Measurements from ENCODE around the gene AOC1. TPM values are rescaled to one million over a fixed set of nuclear protein-coding genes. Genes with fewer than 3 reads are reported as not detected.

AOC1 gene
- total RNA-seq, 1 donor from 2014 or later: not detected

DNA sequence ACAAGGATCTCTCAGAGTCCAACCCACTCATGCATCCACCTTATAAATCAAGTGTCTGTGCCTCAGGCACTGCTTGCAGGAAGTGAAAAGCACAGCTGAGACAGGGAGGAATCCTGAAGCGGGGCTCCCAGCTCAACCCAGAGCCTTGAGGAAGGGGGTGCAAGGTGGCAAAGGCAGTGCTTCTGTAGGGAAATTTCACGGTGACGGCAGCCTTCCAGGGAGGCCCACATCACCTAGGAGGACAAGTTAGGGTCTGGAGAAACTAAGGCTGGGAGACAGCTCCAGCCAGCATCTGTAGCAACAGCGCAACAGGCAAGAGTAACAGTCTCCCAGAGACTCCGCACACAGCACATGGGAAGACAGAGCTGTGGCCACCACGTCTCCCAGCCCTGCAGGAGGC, 2.7 kb downstream of the AOC1 start:
- TF ChIP-seq, protein P1, sequence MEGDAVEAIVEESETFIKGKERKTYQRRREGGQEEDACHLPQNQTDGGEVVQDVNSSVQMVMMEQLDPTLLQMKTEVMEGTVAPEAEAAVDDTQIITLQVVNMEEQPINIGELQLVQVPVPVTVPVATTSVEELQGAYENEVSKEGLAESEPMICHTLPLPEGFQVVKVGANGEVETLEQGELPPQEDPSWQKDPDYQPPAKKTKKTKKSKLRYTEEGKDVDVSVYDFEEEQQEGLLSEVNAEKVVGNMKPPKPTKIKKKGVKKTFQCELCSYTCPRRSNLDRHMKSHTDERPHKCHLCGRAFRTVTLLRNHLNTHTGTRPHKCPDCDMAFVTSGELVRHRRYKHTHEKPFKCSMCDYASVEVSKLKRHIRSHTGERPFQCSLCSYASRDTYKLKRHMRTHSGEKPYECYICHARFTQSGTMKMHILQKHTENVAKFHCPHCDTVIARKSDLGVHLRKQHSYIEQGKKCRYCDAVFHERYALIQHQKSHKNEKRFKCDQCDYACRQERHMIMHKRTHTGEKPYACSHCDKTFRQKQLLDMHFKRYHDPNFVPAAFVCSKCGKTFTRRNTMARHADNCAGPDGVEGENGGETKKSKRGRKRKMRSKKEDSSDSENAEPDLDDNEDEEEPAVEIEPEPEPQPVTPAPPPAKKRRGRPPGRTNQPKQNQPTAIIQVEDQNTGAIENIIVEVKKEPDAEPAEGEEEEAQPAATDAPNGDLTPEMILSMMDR (IDR thresholded peaks at IDR 0.05; ENCODE audit: partially characterized antibody, unreplicated experiment): no peak
- H3K27ac Mint-ChIP-seq (ENCODE audit: unreplicated experiment): no peak overlapping the region
- no peak for DNase-seq
- peaks cover 2% of the 10 kb centered on the region for H3K9me3 Mint-ChIP-seq (ENCODE audit: unreplicated experiment)
- H3K4me1 Mint-ChIP-seq (ENCODE audit: low read depth, unreplicated experiment): no peaks in the 10 kb centered on the region
- no peak overlapping the region for H3K4me3 Mint-ChIP-seq (ENCODE audit: unreplicated experiment)
- no peaks in the 10 kb centered on the region for H3K36me3 Mint-ChIP-seq (ENCODE audit: unreplicated experiment)
- H3K27me3 Mint-ChIP-seq (ENCODE audit: unreplicated experiment): peaks cover 5% of the 10 kb centered on the region

DNA sequence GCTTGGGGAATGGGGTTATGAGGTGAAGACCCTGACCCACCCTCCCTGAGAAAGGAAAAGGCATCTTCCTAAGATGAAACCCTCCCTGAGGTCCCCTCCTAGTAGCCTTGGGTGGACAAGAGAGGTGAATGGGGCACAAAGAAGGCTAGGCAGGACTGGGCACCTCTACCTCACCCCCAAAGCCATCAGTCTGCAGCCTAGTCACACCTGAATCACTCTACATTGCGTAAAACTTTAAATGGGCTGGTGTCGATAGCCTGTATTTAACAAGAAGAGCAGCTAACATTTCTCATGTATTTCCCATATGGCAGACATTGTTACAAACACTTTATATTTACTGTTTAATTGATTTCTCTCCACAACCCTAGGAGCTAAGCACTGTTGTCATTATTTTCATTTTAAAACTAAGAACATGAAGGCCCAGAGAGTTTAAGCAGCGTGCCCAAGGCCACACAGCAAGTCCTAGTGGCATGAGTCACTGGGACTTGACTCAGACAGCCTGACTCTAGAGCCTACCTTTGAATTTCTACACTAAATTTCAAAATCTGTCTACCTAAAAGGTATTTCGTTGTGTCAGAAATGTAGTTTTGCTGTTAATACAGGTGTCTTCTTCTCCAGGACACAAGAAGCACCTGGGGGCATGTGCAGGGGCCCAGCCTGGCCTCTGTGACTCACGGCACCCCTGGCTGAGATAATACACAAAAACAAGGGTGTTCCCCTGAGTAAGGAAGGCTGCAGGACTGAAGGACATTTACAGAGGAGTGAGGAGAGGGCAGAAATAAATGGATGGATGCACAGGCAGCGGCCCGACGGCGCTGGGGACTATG, 3.4 kb downstream of the AOC1 start:
- TF ChIP-seq, protein P1 (IDR thresholded peaks at IDR 0.05; ENCODE audit: partially characterized antibody, unreplicated experiment): no peak
- no peak overlapping the region for H3K4me3 Mint-ChIP-seq (ENCODE audit: unreplicated experiment)
- no peaks in the 10 kb centered on the region for H3K36me3 Mint-ChIP-seq (ENCODE audit: unreplicated experiment)
- peaks cover under 1% of the 10 kb centered on the region for H3K9me3 Mint-ChIP-seq (ENCODE audit: unreplicated experiment)
- H3K27me3 Mint-ChIP-seq (ENCODE audit: unreplicated experiment): peaks cover 5% of the 10 kb centered on the region
- no peak overlapping the region for H3K27ac Mint-ChIP-seq (ENCODE audit: unreplicated experiment)
- H3K4me1 Mint-ChIP-seq (ENCODE audit: low read depth, unreplicated experiment): no peaks in the 10 kb centered on the region
- DNase-seq: no peak

DNA sequence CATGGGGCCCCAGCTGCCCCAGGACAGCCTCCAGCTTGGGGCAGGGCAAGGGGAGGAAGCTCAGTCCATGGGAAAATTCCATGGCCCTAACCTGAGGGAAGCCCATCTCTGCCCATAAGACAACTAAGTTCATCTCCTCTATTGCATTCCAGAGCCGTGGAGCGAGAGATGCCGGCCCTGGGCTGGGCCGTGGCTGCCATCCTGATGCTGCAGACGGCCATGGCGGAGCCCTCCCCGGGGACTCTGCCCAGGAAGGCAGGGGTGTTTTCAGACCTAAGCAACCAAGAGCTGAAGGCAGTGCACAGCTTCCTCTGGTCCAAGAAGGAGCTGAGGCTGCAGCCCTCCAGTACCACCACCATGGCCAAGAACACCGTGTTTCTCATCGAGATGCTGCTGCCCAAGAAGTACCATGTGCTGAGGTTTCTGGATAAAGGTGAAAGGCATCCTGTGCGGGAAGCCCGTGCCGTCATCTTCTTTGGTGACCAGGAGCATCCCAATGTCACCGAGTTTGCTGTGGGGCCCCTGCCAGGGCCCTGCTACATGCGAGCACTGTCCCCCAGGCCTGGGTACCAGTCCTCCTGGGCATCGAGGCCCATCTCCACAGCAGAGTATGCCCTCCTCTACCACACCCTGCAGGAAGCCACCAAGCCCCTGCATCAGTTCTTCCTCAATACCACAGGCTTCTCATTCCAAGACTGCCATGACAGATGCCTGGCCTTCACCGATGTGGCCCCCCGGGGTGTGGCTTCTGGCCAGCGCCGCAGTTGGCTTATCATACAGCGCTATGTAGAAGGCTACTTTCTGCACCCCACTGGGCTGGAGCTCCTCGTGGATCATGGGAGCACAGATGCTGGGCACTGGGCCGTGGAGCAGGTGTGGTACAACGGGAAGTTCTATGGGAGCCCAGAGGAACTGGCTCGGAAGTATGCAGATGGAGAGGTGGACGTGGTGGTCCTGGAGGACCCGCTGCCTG, 4.3 kb downstream of the AOC1 start:
- no peaks in the 10 kb centered on the region for H3K4me1 Mint-ChIP-seq (ENCODE audit: low read depth, unreplicated experiment)
- TF ChIP-seq, protein P1 (IDR thresholded peaks at IDR 0.05; ENCODE audit: partially characterized antibody, unreplicated experiment): no peak
- peaks cover 4% of the 10 kb centered on the region for H3K27me3 Mint-ChIP-seq (ENCODE audit: unreplicated experiment)
- DNase-seq: no peak
- no peak overlapping the region for H3K4me3 Mint-ChIP-seq (ENCODE audit: unreplicated experiment)
- no peak overlapping the region for H3K27ac Mint-ChIP-seq (ENCODE audit: unreplicated experiment)
- H3K9me3 Mint-ChIP-seq (ENCODE audit: unreplicated experiment): no peaks in the 10 kb centered on the region
- H3K36me3 Mint-ChIP-seq (ENCODE audit: unreplicated experiment): no peaks in the 10 kb centered on the region

DNA sequence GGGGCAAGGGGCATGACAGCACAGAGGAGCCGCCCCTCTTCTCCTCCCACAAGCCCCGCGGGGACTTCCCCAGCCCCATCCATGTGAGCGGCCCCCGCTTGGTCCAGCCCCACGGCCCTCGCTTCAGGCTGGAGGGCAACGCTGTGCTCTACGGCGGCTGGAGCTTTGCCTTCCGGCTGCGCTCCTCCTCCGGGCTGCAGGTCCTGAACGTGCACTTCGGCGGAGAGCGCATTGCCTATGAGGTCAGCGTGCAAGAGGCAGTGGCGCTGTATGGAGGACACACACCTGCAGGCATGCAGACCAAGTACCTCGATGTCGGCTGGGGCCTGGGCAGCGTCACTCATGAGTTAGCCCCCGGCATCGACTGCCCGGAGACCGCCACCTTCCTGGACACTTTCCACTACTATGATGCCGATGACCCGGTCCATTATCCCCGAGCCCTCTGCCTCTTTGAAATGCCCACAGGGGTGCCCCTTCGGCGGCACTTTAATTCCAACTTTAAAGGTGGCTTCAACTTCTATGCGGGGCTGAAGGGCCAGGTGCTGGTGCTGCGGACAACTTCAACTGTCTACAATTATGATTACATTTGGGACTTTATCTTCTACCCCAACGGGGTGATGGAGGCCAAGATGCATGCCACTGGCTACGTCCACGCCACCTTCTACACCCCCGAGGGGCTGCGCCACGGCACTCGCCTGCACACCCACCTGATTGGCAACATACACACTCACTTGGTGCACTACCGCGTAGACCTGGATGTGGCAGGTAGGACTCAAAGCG, 5.1 kb downstream of the AOC1 start:
- Mint-ChIP-seq H3K36me3 (ENCODE audit: unreplicated experiment) (no peaks in the 10 kb centered on the region), H3K4me1 (ENCODE audit: low read depth, unreplicated experiment) (no peaks in the 10 kb centered on the region), H3K4me3 (ENCODE audit: unreplicated experiment) (no peak overlapping the region), H3K27ac (ENCODE audit: unreplicated experiment) (no peak overlapping the region), H3K9me3 (ENCODE audit: unreplicated experiment) (peaks cover 3% of the 10 kb centered on the region), H3K27me3 (ENCODE audit: unreplicated experiment) (peaks cover 2% of the 10 kb centered on the region)
- TF ChIP-seq, protein P1 (IDR thresholded peaks at IDR 0.05; ENCODE audit: partially characterized antibody, unreplicated experiment): no peak
- DNase-seq: no peak

Data from glutamatergic neuron (in vitro differentiated cells).